Eye (tissue), 1 donor: ENCODE data around the gene RARS2.
"Not testable (repeated sequence)": the region's sequence is repeated elsewhere in the genome, so short reads cannot be mapped to it uniquely, and the experiment has no call there.

ENCODE experiments used
- DNase-seq: peaks from one replicate; pipeline ENCODE4 v3.0.0-alpha.2; 2015

Gene RARS2

GRCh38 chr6:87498048-87498447 lies 91.7 kb downstream of the RARS2 start:
- DNase-seq, result no peak

GRCh38 chr6:87494761-87495422 lies 94.9 kb downstream of the RARS2 start:
- DNase-seq, result no peak

- not testable (repeated sequence) for DNase-seq
These were observed 100.5 kb downstream of the RARS2 start for GRCh38 chr6:87489326-87489725.

GRCh38 chr6:87487555-87487954 lies 102.2 kb downstream of the RARS2 start:
- DNase-seq, result no peak

- DNase-seq, result no peak
These were observed 105.3 kb downstream of the RARS2 start for GRCh38 chr6:87484491-87484890.

GRCh38 chr6:87483929-87484328 lies 105.9 kb downstream of the RARS2 start:
- DNase-seq, result no peak

- DNase-seq, result no peak
These were observed 107.4 kb downstream of the RARS2 start for GRCh38 chr6:87482366-87482765.

GRCh38 chr6:87481931-87482330 lies 107.9 kb downstream of the RARS2 start:
- DNase-seq, result no peak

GRCh38 chr6:87473419-87473903 lies 116.3 kb downstream of the RARS2 start:
- DNase-seq, result no peak

- peak; percentile 96 for DNase-seq
These were observed 117.0 kb downstream of the RARS2 start, which contains the start of gene SLC35A1 for GRCh38 chr6:87472525-87473418. TSS of gene SLC35A1 (plus strand) at chr6:87472974. CDS start at chr6:87473004, 30 bp downstream.

GRCh38 chr6:87465051-87465450 lies 124.7 kb downstream of the RARS2 start:
- no peak for DNase-seq
